Measurements from ENCODE around the gene DUSP2. TPM values are rescaled to one million over a fixed set of nuclear protein-coding genes. Genes with fewer than 3 reads are reported as not detected.

The DUSP2 gene
- total RNA-seq, 4 donors from 2014 or later: 2.7 to 28.1 (median 5.6) TPM

GRCh38 chr2:96097951-96098823 lies 47.1 kb downstream of the DUSP2 start:
- Histone ChIP-seq H3K36me3 (no peaks in the 10 kb centered on the region), H3K27me3 (no peaks in the 10 kb centered on the region), H3K4me1 (no peaks in the 10 kb centered on the region), H3K4me3 (no peak overlapping the region), H3K9me3 (no peaks in the 10 kb centered on the region), H3K27ac (peak overlapping the region in 1 of 4 donors; percentile 53)
- peak in 1 of 3 donors; percentile 15 for DNase-seq
- TF ChIP-seq CTCF (IDR thresholded peaks at IDR 0.05) (no peak), POLR2A (IDR thresholded peaks at IDR 0.05) (no peak)

DNA sequence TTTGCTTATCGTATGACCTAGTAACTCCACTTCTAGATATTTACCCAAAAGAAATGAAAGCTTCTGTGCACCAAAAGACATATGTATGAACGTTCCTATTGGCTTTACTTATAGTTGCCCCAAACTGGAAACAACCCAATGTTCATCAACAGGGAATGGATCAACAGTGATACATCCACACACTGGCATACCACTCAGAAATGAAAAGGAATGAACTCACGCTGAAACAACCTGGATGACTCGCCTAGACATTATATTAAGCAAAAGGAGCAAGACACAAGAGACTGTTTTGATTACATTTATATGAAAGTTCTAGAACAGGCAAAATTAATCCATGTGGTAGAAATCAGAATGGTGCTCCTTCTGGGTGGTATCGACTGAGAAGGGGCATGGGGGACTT lies 47.8 kb downstream of the DUSP2 start:
- Histone ChIP-seq H3K4me1 (no peaks in the 10 kb centered on the region), H3K27ac (no peak overlapping the region), H3K27me3 (no peaks in the 10 kb centered on the region), H3K9me3 (no peaks in the 10 kb centered on the region), H3K4me3 (no peak overlapping the region), H3K36me3 (no peaks in the 10 kb centered on the region)
- no peak for DNase-seq
- TF ChIP-seq POLR2A (IDR thresholded peaks at IDR 0.05) (no peak), CTCF (IDR thresholded peaks at IDR 0.05) (no peak)

- Histone ChIP-seq H3K27me3 (no peaks in the 10 kb centered on the region), H3K9me3 (no peaks in the 10 kb centered on the region), H3K4me3 (no peak overlapping the region), H3K36me3 (no peaks in the 10 kb centered on the region), H3K4me1 (peaks cover 0 to 9% (median 0%) of the 10 kb centered on the region in 4 donors), H3K27ac (no peak overlapping the region)
- no peak for TF ChIP-seq CTCF (IDR thresholded peaks at IDR 0.05)
- TF ChIP-seq POLR2A (IDR thresholded peaks at IDR 0.05): no peak
- peak in 1 of 3 donors; percentile 7 for DNase-seq
These were observed 50.1 kb downstream of the DUSP2 start for GRCh38 chr2:96095116-96095636.

- TF ChIP-seq CTCF (IDR thresholded peaks at IDR 0.05) (no peak), POLR2A (IDR thresholded peaks at IDR 0.05) (no peak)
- H3K27me3 ChIP-seq: no peaks in the 10 kb centered on the region
- no peaks in the 10 kb centered on the region for H3K36me3 ChIP-seq
- peaks cover 0 to 9% (median 0%) of the 10 kb centered on the region in 4 donors for H3K4me1 ChIP-seq
- peak in 1 of 3 donors; percentile 18 for DNase-seq
- no peaks in the 10 kb centered on the region for H3K9me3 ChIP-seq
- no peak overlapping the region for H3K4me3 ChIP-seq
- H3K27ac ChIP-seq: no peak overlapping the region
These were observed 51.7 kb downstream of the DUSP2 start for GRCh38 chr2:96093528-96093927.

Other genes starting within 250 kb of the DUSP2 start
- 100 to 1,000 TPM in 1 of 4 donors, 10 to 100 TPM in 3; 28.2 to 148 (median 45.4) TPM for gene ANKRD36C, start 153.6 kb downstream of the DUSP2 start, total RNA-seq
- 1 to 10 TPM in 2 of 4 donors, under 1 TPM in 2; 0.53 to 1.7 (median 1.2) TPM for gene GPAT2, start 110.5 kb downstream of the DUSP2 start, total RNA-seq
- gene ADRA2B, start 28.9 kb downstream of the DUSP2 start, total RNA-seq: under 1 TPM in 3 of 4 donors, not detected in 1; 0.28 to 0.67 (median 0.53) TPM
- not detected for gene ASTL, start 6.9 kb downstream of the DUSP2 start, total RNA-seq
- 100 to 1,000 TPM in 3 of 4 donors, 10 to 100 TPM in 1; 78.4 to 120 (median 112) TPM for gene STARD7, start 63.4 kb upstream of the DUSP2 start, total RNA-seq
- gene TMEM127, start 120.6 kb upstream of the DUSP2 start, total RNA-seq: 10 to 100 TPM; 25.6 to 81.4 (median 67.1) TPM
- gene CIAO1, start 120.8 kb upstream of the DUSP2 start, total RNA-seq: 100 to 1,000 TPM; 131 to 189 (median 154) TPM
- gene SNRNP200, start 160.1 kb upstream of the DUSP2 start, total RNA-seq: 100 to 1,000 TPM in 3 of 4 donors, 10 to 100 TPM in 1; 96.7 to 189 (median 119) TPM
- 1 to 10 TPM in 2 of 4 donors, not detected in 2; 1.1 to 1.3 TPM for gene ITPRIPL1, start 179.9 kb upstream of the DUSP2 start, total RNA-seq
- 10 to 100 TPM in 1 of 4 donors, 1 to 10 TPM in 3; 1.1 to 17.3 (median 2.2) TPM for gene NCAPH, start 190.3 kb upstream of the DUSP2 start, total RNA-seq

Data from Peyer's patch (tissue), 4 donors.